ENCODE data around the gene NUP210.
A peak's percentile ranks its signal among the peaks of the same experiment; 100 is the strongest.
"Not testable (repeated sequence)": the region's sequence is repeated elsewhere in the genome, so short reads cannot be mapped to it uniquely, and the experiment has no call there.

The NUP210 gene

DNA sequence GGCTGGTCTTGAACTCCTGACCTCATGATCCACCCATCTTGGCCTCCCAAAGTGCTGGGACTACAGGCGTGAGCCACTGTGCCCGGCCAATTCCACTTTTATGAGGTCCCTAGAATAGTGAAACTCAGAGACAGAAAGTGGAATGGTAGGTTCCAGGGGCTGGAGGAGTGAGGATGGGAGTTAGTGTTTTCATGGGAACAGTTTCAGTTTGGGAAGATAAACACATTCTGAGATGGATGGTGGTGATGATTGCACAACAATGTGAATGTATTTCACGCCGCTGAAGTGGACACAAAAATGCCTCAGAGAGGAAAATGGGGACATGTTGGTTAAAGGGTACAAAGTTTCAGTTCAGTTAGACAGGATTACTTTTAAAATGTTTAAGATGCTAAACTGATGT, 37.5 kb upstream of the NUP210 start:
- H3K4me1 ChIP-seq (ENCODE audit: control insufficient read depth, insufficient read depth, low read length) = no peaks in the 10 kb centered on the region
- no peak overlapping the region for H3K27ac ChIP-seq (ENCODE audit: low read length)
- H3K9ac ChIP-seq (ENCODE audit: low read length in 2 of 2) = no peak overlapping the region
- H3K36me3 ChIP-seq (ENCODE audit: control insufficient read depth in 2 of 2, insufficient read depth in 2 of 2, low read length in 2 of 2) = no peaks in the 10 kb centered on the region
- no peaks in the 10 kb centered on the region for H3K9me3 ChIP-seq (ENCODE audit: control insufficient read depth in 2 of 2, low read length in 2 of 2)
- no peak overlapping the region for H3K4me3 ChIP-seq (ENCODE audit: low read length in 2 of 2)
- H3K27me3 ChIP-seq (ENCODE audit: control insufficient read depth in 1 of 2, insufficient read depth in 2 of 2, low read length in 2 of 2) = peaks cover 7 to 9% of the 10 kb centered on the region in 2 donors

DNA sequence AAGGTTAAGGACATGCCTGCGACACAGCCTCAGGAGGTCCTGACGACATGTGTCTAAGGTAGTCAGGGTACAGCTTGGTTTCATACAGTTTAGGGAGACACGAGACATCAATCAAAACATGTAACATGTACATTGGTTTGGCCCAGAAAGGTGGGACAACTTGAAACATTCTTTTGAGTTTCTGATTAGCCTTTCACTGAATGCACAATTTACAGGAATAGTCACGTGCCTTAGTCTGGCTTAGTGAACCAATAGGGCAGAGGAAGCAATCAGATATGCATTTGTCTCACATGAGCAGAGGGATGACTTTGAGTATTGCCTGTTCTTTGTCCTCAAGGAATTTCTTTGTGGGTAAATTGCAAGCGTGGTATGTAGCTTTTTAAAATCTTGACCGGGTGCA, 35.5 kb upstream of the NUP210 start:
- H3K9ac ChIP-seq (ENCODE audit: low read length in 2 of 2) = no peak overlapping the region
- H3K27ac ChIP-seq (ENCODE audit: low read length) = no peak overlapping the region

GRCh38 chr3:13452490-13453335, 32.6 kb upstream of the NUP210 start:
- Histone ChIP-seq H3K9ac (ENCODE audit: low read length in 2 of 2) (no peak overlapping the region), H3K27me3 (ENCODE audit: control insufficient read depth in 1 of 2, insufficient read depth in 2 of 2, low read length in 2 of 2) (no peaks in the 10 kb centered on the region), H3K9me3 (ENCODE audit: control insufficient read depth in 2 of 2, low read length in 2 of 2) (no peaks in the 10 kb centered on the region), H3K4me1 (ENCODE audit: control insufficient read depth, insufficient read depth, low read length) (peaks cover 7% of the 10 kb centered on the region), H3K27ac (ENCODE audit: low read length) (peak overlapping the region; percentile 66), H3K4me3 (ENCODE audit: low read length in 2 of 2) (peak overlapping the region; percentile 85 to 86), H3K36me3 (ENCODE audit: control insufficient read depth in 2 of 2, insufficient read depth in 2 of 2, low read length in 2 of 2) (no peaks in the 10 kb centered on the region)

More for the DNA sequence above, 35.5 kb upstream of the NUP210 start:
- H3K4me1 ChIP-seq (ENCODE audit: control insufficient read depth, insufficient read depth, low read length) = peaks cover 7% of the 10 kb centered on the region
- H3K9me3 ChIP-seq (ENCODE audit: control insufficient read depth in 2 of 2, low read length in 2 of 2) = no peaks in the 10 kb centered on the region
- H3K27me3 ChIP-seq (ENCODE audit: control insufficient read depth in 1 of 2, insufficient read depth in 2 of 2, low read length in 2 of 2) = peaks cover 0 to 8% of the 10 kb centered on the region in 2 donors
- H3K36me3 ChIP-seq (ENCODE audit: control insufficient read depth in 2 of 2, insufficient read depth in 2 of 2, low read length in 2 of 2) = no peaks in the 10 kb centered on the region
- H3K4me3 ChIP-seq (ENCODE audit: low read length in 2 of 2) = no peak overlapping the region

DNA sequence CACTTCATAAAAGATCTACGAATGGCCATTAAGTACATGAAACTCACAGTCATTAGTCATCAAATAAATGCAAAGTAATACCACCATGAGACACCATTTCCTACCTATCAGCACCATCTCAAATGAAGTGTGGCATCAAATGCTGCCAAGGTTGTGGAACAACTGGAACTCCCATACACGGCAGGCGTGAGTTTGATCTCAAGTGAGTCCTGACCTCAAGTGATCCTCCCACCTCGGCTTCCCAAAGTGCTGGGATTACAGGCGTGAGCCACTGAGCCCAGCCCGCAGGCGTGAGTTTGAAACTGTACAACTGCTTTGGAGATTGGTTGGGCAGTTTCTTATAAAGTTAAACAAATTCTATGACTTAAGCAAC, 31.2 kb upstream of the NUP210 start:
- peak overlapping the region; percentile 85 to 86 for H3K4me3 ChIP-seq (ENCODE audit: low read length in 2 of 2)
- peaks cover 7% of the 10 kb centered on the region for H3K4me1 ChIP-seq (ENCODE audit: control insufficient read depth, insufficient read depth, low read length)
- no peaks in the 10 kb centered on the region for H3K9me3 ChIP-seq (ENCODE audit: control insufficient read depth in 2 of 2, low read length in 2 of 2)
- peak overlapping the region; percentile 66 for H3K27ac ChIP-seq (ENCODE audit: low read length)
- no peaks in the 10 kb centered on the region for H3K36me3 ChIP-seq (ENCODE audit: control insufficient read depth in 2 of 2, insufficient read depth in 2 of 2, low read length in 2 of 2)
- H3K27me3 ChIP-seq (ENCODE audit: control insufficient read depth in 1 of 2, insufficient read depth in 2 of 2, low read length in 2 of 2) = no peaks in the 10 kb centered on the region
- peak overlapping the region; percentile 66 to 68 for H3K9ac ChIP-seq (ENCODE audit: low read length in 2 of 2)

DNA sequence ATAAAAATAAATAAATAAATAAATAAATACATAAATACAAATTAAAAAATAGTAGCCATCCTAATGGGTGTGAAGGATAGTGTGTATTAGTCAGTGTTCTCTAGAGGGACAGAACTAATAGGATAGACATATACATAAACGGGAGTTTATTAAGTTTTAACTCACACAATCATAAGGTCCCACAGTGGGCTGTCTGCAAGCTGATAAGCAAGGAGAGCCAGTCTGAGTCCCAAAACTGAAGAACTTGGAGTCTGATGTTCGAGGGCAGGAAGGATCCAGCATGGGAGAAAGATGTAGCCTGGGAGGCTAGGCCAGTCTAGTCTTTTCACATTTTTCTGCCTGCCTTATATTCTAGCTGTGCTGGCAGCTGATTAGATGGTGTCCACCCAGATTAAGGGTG, 22.8 kb upstream of the NUP210 start:
- not testable (repeated sequence) for H3K27me3 ChIP-seq (ENCODE audit: control insufficient read depth in 1 of 2, insufficient read depth in 2 of 2, low read length in 2 of 2); H3K9ac ChIP-seq (ENCODE audit: low read length in 2 of 2); H3K36me3 ChIP-seq (ENCODE audit: control insufficient read depth in 2 of 2, insufficient read depth in 2 of 2, low read length in 2 of 2); H3K27ac ChIP-seq (ENCODE audit: low read length); H3K4me3 ChIP-seq (ENCODE audit: low read length in 2 of 2); H3K9me3 ChIP-seq (ENCODE audit: control insufficient read depth in 2 of 2, low read length in 2 of 2); H3K4me1 ChIP-seq (ENCODE audit: control insufficient read depth, insufficient read depth, low read length)

GRCh38 chr3:13440204-13440817, 20.2 kb upstream of the NUP210 start:
- Histone ChIP-seq H3K4me1 (ENCODE audit: control insufficient read depth, insufficient read depth, low read length) (no peaks in the 10 kb centered on the region), H3K4me3 (ENCODE audit: low read length in 2 of 2) (no peak overlapping the region), H3K27me3 (ENCODE audit: control insufficient read depth in 1 of 2, insufficient read depth in 2 of 2, low read length in 2 of 2) (no peaks in the 10 kb centered on the region), H3K9ac (ENCODE audit: low read length in 2 of 2) (no peak overlapping the region), H3K9me3 (ENCODE audit: control insufficient read depth in 2 of 2, low read length in 2 of 2) (no peaks in the 10 kb centered on the region), H3K36me3 (ENCODE audit: control insufficient read depth in 2 of 2, insufficient read depth in 2 of 2, low read length in 2 of 2) (no peaks in the 10 kb centered on the region), H3K27ac (ENCODE audit: low read length) (no peak overlapping the region)

GRCh38 chr3:13436213-13436612, 16.1 kb upstream of the NUP210 start:
- not testable (repeated sequence) for H3K27me3 ChIP-seq (ENCODE audit: control insufficient read depth in 1 of 2, insufficient read depth in 2 of 2, low read length in 2 of 2); H3K9me3 ChIP-seq (ENCODE audit: control insufficient read depth in 2 of 2, low read length in 2 of 2); H3K27ac ChIP-seq (ENCODE audit: low read length); H3K9ac ChIP-seq (ENCODE audit: low read length in 2 of 2); H3K4me3 ChIP-seq (ENCODE audit: low read length in 2 of 2); H3K36me3 ChIP-seq (ENCODE audit: control insufficient read depth in 2 of 2, insufficient read depth in 2 of 2, low read length in 2 of 2); H3K4me1 ChIP-seq (ENCODE audit: control insufficient read depth, insufficient read depth, low read length)

GRCh38 chr3:13433912-13434311, 13.8 kb upstream of the NUP210 start:
- H3K9me3 ChIP-seq (ENCODE audit: control insufficient read depth in 2 of 2, low read length in 2 of 2) = no peaks in the 10 kb centered on the region
- no peaks in the 10 kb centered on the region for H3K27me3 ChIP-seq (ENCODE audit: control insufficient read depth in 1 of 2, insufficient read depth in 2 of 2, low read length in 2 of 2)
- H3K4me1 ChIP-seq (ENCODE audit: control insufficient read depth, insufficient read depth, low read length) = no peaks in the 10 kb centered on the region
- no peak overlapping the region for H3K9ac ChIP-seq (ENCODE audit: low read length in 2 of 2)
- no peaks in the 10 kb centered on the region for H3K36me3 ChIP-seq (ENCODE audit: control insufficient read depth in 2 of 2, insufficient read depth in 2 of 2, low read length in 2 of 2)
- H3K4me3 ChIP-seq (ENCODE audit: low read length in 2 of 2) = no peak overlapping the region
- H3K27ac ChIP-seq (ENCODE audit: low read length) = no peak overlapping the region

DNA sequence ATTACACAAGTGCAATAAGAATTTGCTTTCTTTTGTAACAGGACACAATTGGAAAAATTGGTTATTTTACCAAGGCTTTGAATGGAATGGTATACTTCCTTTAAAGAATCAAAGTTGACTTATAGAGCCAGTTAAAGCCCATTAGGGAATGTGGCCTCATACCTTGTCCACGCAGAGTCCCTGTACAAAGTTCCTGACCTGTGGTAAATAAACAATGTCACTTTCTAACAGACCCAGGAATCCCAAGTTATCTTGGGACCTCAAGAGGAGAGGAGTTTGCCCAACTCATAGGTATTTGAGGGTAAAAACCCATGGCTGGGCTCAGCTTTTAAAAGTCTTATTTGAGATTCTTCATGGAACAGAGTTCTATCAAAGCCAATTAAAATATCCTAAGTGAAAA, 12.0 kb upstream of the NUP210 start:
- Histone ChIP-seq H3K9ac (ENCODE audit: low read length in 2 of 2) (no peak overlapping the region), H3K4me1 (ENCODE audit: control insufficient read depth, insufficient read depth, low read length) (no peaks in the 10 kb centered on the region), H3K9me3 (ENCODE audit: control insufficient read depth in 2 of 2, low read length in 2 of 2) (no peaks in the 10 kb centered on the region), H3K27me3 (ENCODE audit: control insufficient read depth in 1 of 2, insufficient read depth in 2 of 2, low read length in 2 of 2) (no peaks in the 10 kb centered on the region), H3K4me3 (ENCODE audit: low read length in 2 of 2) (no peak overlapping the region), H3K27ac (ENCODE audit: low read length) (no peak overlapping the region), H3K36me3 (ENCODE audit: control insufficient read depth in 2 of 2, insufficient read depth in 2 of 2, low read length in 2 of 2) (no peaks in the 10 kb centered on the region)

- not testable (repeated sequence) for H3K27me3 ChIP-seq (ENCODE audit: control insufficient read depth in 1 of 2, insufficient read depth in 2 of 2, low read length in 2 of 2); H3K9ac ChIP-seq (ENCODE audit: low read length in 2 of 2); H3K9me3 ChIP-seq (ENCODE audit: control insufficient read depth in 2 of 2, low read length in 2 of 2); H3K4me3 ChIP-seq (ENCODE audit: low read length in 2 of 2); H3K4me1 ChIP-seq (ENCODE audit: control insufficient read depth, insufficient read depth, low read length); H3K27ac ChIP-seq (ENCODE audit: low read length); H3K36me3 ChIP-seq (ENCODE audit: control insufficient read depth in 2 of 2, insufficient read depth in 2 of 2, low read length in 2 of 2)
These were observed 10.3 kb upstream of the NUP210 start for GRCh38 chr3:13430411-13430875.
